GM23338 (cell line): ENCODE measurements around the gene PPFIA1. TPM values are rescaled to one million over a fixed set of nuclear protein-coding genes. Genes with fewer than 3 reads are reported as not detected.
A peak's percentile ranks its signal among the peaks of the same experiment; 100 is the strongest.

Experiments
- ATAC-seq: fragments of 200-7000 bp; cut with Tn5 transposase; 3 replicates; pipeline ENCODE4 v1.9.1; 2020
- DNase-seq: peaks from one replicate; pipeline ENCODE4 v3.0.0-alpha.2; 2015; ENCODE audit warnings: low spot score
- H2AFZ ChIP-seq: fragments of 200-600 bp; sonication (generic); 2 replicates; pipeline ENCODE4 v1.8.0; 2016; ENCODE audit warnings: antibody characterized with exemption, mild to moderate bottlenecking, moderate library complexity
- H3F3A ChIP-seq: fragments of 200-600 bp; sonication (generic); replicated peaks from 2 replicates; pipeline ENCODE4 v1.8.0; 2017; ENCODE audit warnings: antibody characterized with exemption, mixed run types, low read depth
- H3K27ac ChIP-seq: fragments of 200-600 bp; sonication (generic); 2 replicates; pipeline ENCODE4 v1.6.1; 2016; ENCODE audit warnings: low read depth
- H3K27me3 ChIP-seq: fragments of 200-600 bp; sonication (generic); 2 replicates; pipeline ENCODE4 v1.8.0; 2016; ENCODE audit warnings: mild to moderate bottlenecking, mixed run types, moderate library complexity; ENCODE audit not compliant: insufficient read depth
- H3K36me3 ChIP-seq: fragments of 200-600 bp; sonication (generic); 2 replicates; pipeline ENCODE4 v1.8.0; 2016; ENCODE audit warnings: mild to moderate bottlenecking; ENCODE audit not compliant: insufficient read depth
- H3K4me1 ChIP-seq: fragments of 200-600 bp; sonication (generic); 2 replicates; pipeline ENCODE4 v1.8.0; 2016; ENCODE audit warnings: mild to moderate bottlenecking, moderate library complexity; ENCODE audit not compliant: insufficient read depth
- H3K4me2 ChIP-seq: fragments of 200-600 bp; sonication (generic); 2 replicates; pipeline ENCODE4 v1.7.1; 2017; ENCODE audit warnings: mixed run types
- H3K4me3 ChIP-seq: fragments of 200-600 bp; sonication (generic); 2 replicates; pipeline ENCODE4 v1.6.1; 2016; ENCODE audit warnings: mixed run types
- H3K79me2 ChIP-seq: fragments of 200-600 bp; sonication (generic); replicated peaks from 2 replicates; pipeline ENCODE4 v1.8.0; 2017; ENCODE audit warnings: mild to moderate bottlenecking; ENCODE audit not compliant: insufficient read depth
- H3K9me2 ChIP-seq: fragments of 200-600 bp; sonication (generic); 2 replicates; pipeline ENCODE4 v1.8.0; 2017; ENCODE audit not compliant: insufficient read depth
- H4K20me1 ChIP-seq: fragments of 200-600 bp; sonication (generic); replicated peaks from 2 replicates; pipeline ENCODE4 v1.8.0; 2017; ENCODE audit warnings: mild to moderate bottlenecking; ENCODE audit not compliant: insufficient read depth
- H3K27ac Mint-ChIP-seq: 2 replicates; pipeline ENCODE4 v1.8.0; 2020; ENCODE audit warnings: inconsistent platforms, mild to moderate bottlenecking, moderate library complexity, mixed read lengths
- H3K27me3 Mint-ChIP-seq: 3 replicates; pipeline ENCODE4 v1.8.0; 2022; ENCODE audit warnings: low read depth, mild to moderate bottlenecking, moderate library complexity, mixed read lengths, inconsistent platforms; ENCODE audit not compliant: insufficient read depth, poor library complexity
- H3K36me3 Mint-ChIP-seq: 3 replicates; pipeline ENCODE4 v1.8.0; 2021; ENCODE audit warnings: low read depth, mild to moderate bottlenecking, inconsistent platforms, moderate library complexity, mixed read lengths
- H3K4me1 Mint-ChIP-seq: 3 replicates; pipeline ENCODE4 v1.8.0; 2020; ENCODE audit warnings: mild to moderate bottlenecking, inconsistent platforms, mixed read lengths
- H3K4me3 Mint-ChIP-seq: 3 replicates; pipeline ENCODE4 v1.8.0; 2021; ENCODE audit warnings: moderate library complexity, mild to moderate bottlenecking, inconsistent platforms, mixed read lengths
- H3K9me3 Mint-ChIP-seq: 3 replicates; pipeline ENCODE4 v1.8.0; 2020; ENCODE audit warnings: moderate library complexity, mild to moderate bottlenecking, inconsistent platforms, mixed read lengths
- CREB1 ChIP-seq: fragments of 250-450 bp; sonication (Bioruptor Pico); IDR thresholded peaks from 2 replicates; pipeline ENCODE4 v1.5.0; 2020; ENCODE audit warnings: low read depth, mild to moderate bottlenecking, moderate library complexity
- CTCF ChIP-seq, 2 experiments: fragments of 200-600 bp in 1 of 2; sonication (generic) in 1 of 2; conservative IDR thresholded peaks; 2 replicates each; pipeline versions ENCODE4 v1.5.1 to v1.6.1; 2016 to 2017; ENCODE audit warnings: antibody characterized with exemption in 2 of 2, low read depth in 2 of 2, mild to moderate bottlenecking in 2 of 2, moderate library complexity in 1 of 2
- EZH2 ChIP-seq: fragments of 200-600 bp; sonication (generic); IDR thresholded peaks from one replicate; pipeline ENCODE4 v1.8.0; 2017; ENCODE audit warnings: antibody characterized with exemption, mild to moderate bottlenecking, low read depth; ENCODE audit not compliant: unreplicated experiment
- NANOG ChIP-seq: IDR thresholded peaks from 2 replicates; pipeline ENCODE4 v1.6.1; 2016; ENCODE audit warnings: antibody characterized with exemption, borderline replicate concordance
- ZNF114 ChIP-seq: fragments of 250-450 bp; sonication (Bioruptor Pico); IDR thresholded peaks from 2 replicates; pipeline ENCODE4 v1.5.0; 2020; ENCODE audit warnings: mild to moderate bottlenecking, moderate library complexity
- ZNF462 ChIP-seq: fragments of 250-450 bp; sonication (Bioruptor Pico); IDR thresholded peaks from 2 replicates; pipeline ENCODE4 v1.5.0; 2020; ENCODE audit warnings: mild to moderate bottlenecking, moderate library complexity
- polyA plus RNA-seq: library from polyadenylated mRNA; unstranded; fragments of >200 nt; fragmentation: Nextera tagmentation; extraction: Ambion mirVana; gene quantifications from 2 replicates; pipeline ENCODE4 v1.2.1, GENCODE V29; 2016
- total RNA-seq: library from RNA; depleted of rRNA; stranded (reverse); fragments of >200 nt; shearing (Covaris generic); gene quantifications from 2 replicates; pipeline ENCODE4 v1.2.3, GENCODE V29; 2014
- TF ChIP-seq, protein P1 (sequence below): IDR thresholded peaks from 2 replicates; pipeline ENCODE4 v1.6.1; 2016; ENCODE audit warnings: antibody characterized with exemption

The PPFIA1 gene
- total and polyA plus RNA-seq, 2 experiments from 2014 or later = 41.7 to 62.0 TPM

GRCh38 chr11:70413151-70413550 is 142.7 kb downstream of the PPFIA1 start:
- TF ChIP-seq CTCF (conservative IDR thresholded peaks at IDR 0.05; ENCODE audit: low read depth in 2 of 2) = no peak
- DNase-seq = no peak
- Histone ChIP-seq H3K4me3 (no peak overlapping the region), H2AFZ (no peak overlapping the region), H3K79me2 (no peaks in the 10 kb centered on the region), H4K20me1 (peaks cover 10% of the 10 kb centered on the region), H3K27me3 (no peaks in the 10 kb centered on the region), H3K27ac (no peak overlapping the region), H3K4me2 (no peak overlapping the region), H3K9me2 (no peaks in the 10 kb centered on the region), H3K36me3 (peaks cover 69% of the 10 kb centered on the region), H3F3A (0 out of 2 replicates have a peak, but pooled peaks cover 7% of the 10 kb centered on the region), H3K4me1 (no peaks in the 10 kb centered on the region)
- H3K9me3 Mint-ChIP-seq = no peaks in the 10 kb centered on the region
- no peak overlapping the region for H3K27ac Mint-ChIP-seq
- H3K4me3 Mint-ChIP-seq = no peak overlapping the region
- no peak for ATAC-seq
- peaks cover 10% of the 10 kb centered on the region for H3K27me3 Mint-ChIP-seq
- peaks cover 90% of the 10 kb centered on the region for H3K36me3 Mint-ChIP-seq
- no peaks in the 10 kb centered on the region for H3K4me1 Mint-ChIP-seq

DNA sequence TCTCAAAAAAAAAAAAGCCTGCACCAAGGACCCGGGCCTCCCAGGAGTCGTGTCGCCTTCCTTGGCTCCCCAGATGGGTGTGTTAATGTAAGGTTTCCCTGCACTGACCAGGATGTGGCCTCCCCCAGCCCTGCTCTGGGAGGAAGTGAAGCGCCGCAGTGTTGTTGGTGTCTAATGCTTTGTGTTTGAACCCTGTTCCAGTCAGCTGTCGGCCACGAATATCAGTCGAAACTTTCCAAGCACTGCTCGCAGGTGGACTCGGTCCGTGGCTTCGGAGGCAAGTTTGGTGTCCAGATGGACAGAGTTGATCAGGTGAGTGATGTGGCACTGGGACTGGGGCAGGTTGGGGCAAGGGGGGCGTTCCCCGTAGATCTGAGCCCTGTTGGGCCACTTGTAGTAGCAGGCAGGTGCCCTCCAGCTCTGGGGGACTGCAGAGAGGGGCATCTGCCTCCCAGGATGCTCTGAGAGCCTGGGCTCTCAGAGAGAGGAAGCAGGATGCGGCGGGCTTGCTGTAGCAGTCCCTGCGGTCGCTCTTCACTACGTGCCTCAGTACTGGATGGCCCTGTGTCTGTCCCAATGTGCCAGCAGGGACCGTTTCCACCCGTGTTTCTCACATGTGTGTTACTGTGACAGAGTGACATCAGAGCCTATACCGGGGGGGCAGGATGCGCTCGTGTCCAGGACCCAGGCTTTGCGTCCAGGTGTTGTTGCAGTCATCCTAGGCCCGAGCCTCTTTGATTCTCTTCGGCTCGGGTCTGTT is 144.0 kb downstream of the PPFIA1 start:
- no peaks in the 10 kb centered on the region for H3K4me1 Mint-ChIP-seq
- Histone ChIP-seq H3K4me3 (no peak overlapping the region), H4K20me1 (peaks cover 8% of the 10 kb centered on the region), H3K27me3 (no peaks in the 10 kb centered on the region), H3K4me2 (no peak overlapping the region), H2AFZ (no peak overlapping the region), H3K36me3 (peaks cover 70% of the 10 kb centered on the region), H3K4me1 (no peaks in the 10 kb centered on the region), H3F3A (peaks cover 5% of the 10 kb centered on the region; the same call in 1 of the 2 replicates), H3K79me2 (no peaks in the 10 kb centered on the region), H3K27ac (0 out of 2 replicates have a peak overlapping the region, but pooled peaks have one; percentile 50), H3K9me2 (no peaks in the 10 kb centered on the region)
- DNase-seq (no peak), ATAC-seq (no peak)
- peaks cover 91% of the 10 kb centered on the region for H3K36me3 Mint-ChIP-seq
- peaks cover 12% of the 10 kb centered on the region for H3K27me3 Mint-ChIP-seq
- no peak for TF ChIP-seq NANOG
- no peak for TF ChIP-seq ZNF462 (CRISPR knock-in tag)
- TF ChIP-seq, protein P1, sequence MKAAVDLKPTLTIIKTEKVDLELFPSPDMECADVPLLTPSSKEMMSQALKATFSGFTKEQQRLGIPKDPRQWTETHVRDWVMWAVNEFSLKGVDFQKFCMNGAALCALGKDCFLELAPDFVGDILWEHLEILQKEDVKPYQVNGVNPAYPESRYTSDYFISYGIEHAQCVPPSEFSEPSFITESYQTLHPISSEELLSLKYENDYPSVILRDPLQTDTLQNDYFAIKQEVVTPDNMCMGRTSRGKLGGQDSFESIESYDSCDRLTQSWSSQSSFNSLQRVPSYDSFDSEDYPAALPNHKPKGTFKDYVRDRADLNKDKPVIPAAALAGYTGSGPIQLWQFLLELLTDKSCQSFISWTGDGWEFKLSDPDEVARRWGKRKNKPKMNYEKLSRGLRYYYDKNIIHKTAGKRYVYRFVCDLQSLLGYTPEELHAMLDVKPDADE = no peak
- TF ChIP-seq CTCF (conservative IDR thresholded peaks at IDR 0.05; ENCODE audit: low read depth in 2 of 2) = no peak
- no peak for TF ChIP-seq EZH2
- TF ChIP-seq ZNF114 (CRISPR knock-in tag) = no peak
- no peak for TF ChIP-seq CREB1
- H3K9me3 Mint-ChIP-seq = no peaks in the 10 kb centered on the region
- no peak overlapping the region for H3K4me3 Mint-ChIP-seq
- no peak overlapping the region; the same call in 1 of the 2 replicates for H3K27ac Mint-ChIP-seq
